Smooth muscle cell (in vitro differentiated cells): ENCODE results near the gene CTCFL. TPM values are rescaled to one million over a fixed set of nuclear protein-coding genes. Genes with fewer than 3 reads are reported as not detected.

Source experiments
- DNase-seq: peaks from one replicate; lab custom pipeline; 2025; ENCODE audit not compliant: unreplicated experiment; lab: John Stamatoyannopoulos, UW
- H2AFZ ChIP-seq: fragments of 200-600 bp; sonication (generic); 2 replicates; pipeline ENCODE4 v1.6.0; 2016; ENCODE audit warnings: antibody characterized with exemption, low read depth, mild to moderate bottlenecking
- H3F3A ChIP-seq: fragments of 200-600 bp; sonication (generic); 2 replicates; pipeline ENCODE4 v1.6.0; 2017; ENCODE audit warnings: antibody characterized with exemption, low read depth
- H3K27ac ChIP-seq: fragments of 200-600 bp; sonication (generic); 2 replicates; pipeline ENCODE4 v1.5.1; 2016; ENCODE audit warnings: low read depth, mild to moderate bottlenecking
- H3K27me3 ChIP-seq: fragments of 200-600 bp; sonication (generic); 2 replicates; pipeline ENCODE4 v1.6.1; 2016; ENCODE audit warnings: low read depth, mild to moderate bottlenecking
- H3K36me3 ChIP-seq: fragments of 200-600 bp; sonication (generic); 2 replicates; pipeline ENCODE4 v1.5.1; 2016; ENCODE audit warnings: low read depth
- H3K4me1 ChIP-seq: fragments of 200-600 bp; sonication (generic); 2 replicates; pipeline ENCODE4 v1.5.1; 2016; ENCODE audit warnings: low read depth
- H3K4me2 ChIP-seq: fragments of 200-600 bp; sonication (generic); 2 replicates; pipeline ENCODE4 v1.6.0; 2016; ENCODE audit warnings: mild to moderate bottlenecking
- H3K4me3 ChIP-seq: fragments of 200-600 bp; sonication (generic); 2 replicates; pipeline ENCODE4 v1.5.1; 2016; ENCODE audit warnings: mild to moderate bottlenecking
- H3K79me2 ChIP-seq: fragments of 200-600 bp; sonication (generic); 2 replicates; pipeline ENCODE4 v1.6.0; 2016; ENCODE audit warnings: low read depth, mild to moderate bottlenecking
- H3K9ac ChIP-seq: fragments of 200-600 bp; sonication (generic); 2 replicates; pipeline ENCODE4 v1.6.0; 2016; ENCODE audit warnings: low read depth
- H3K9me3 ChIP-seq: fragments of 200-600 bp; sonication (generic); replicated peaks from 2 replicates; pipeline ENCODE4 v1.5.1; 2016; ENCODE audit warnings: low read depth
- H4K20me1 ChIP-seq: fragments of 200-600 bp; sonication (generic); 2 replicates; pipeline ENCODE4 v1.6.0; 2016; ENCODE audit warnings: low read depth
- WGBS: methylation state at CpG from one replicate; pipeline ENCODE4 v1.1.7; 2016; ENCODE audit warnings: low lambda C conversion rate; 5-methylcytosine and 5-hydroxymethylcytosine counted together
- polyA plus RNA-seq: library from polyadenylated mRNA; unstranded; fragments of >200 nt; fragmentation: Nextera tagmentation; extraction: Ambion mirVana; gene quantifications from 2 replicates; pipeline ENCODE4 v1.2.1, GENCODE V29; 2016
- total RNA-seq: library from RNA; depleted of rRNA; stranded (reverse); fragments of >200 nt; gene quantifications from 2 replicates; pipeline ENCODE4 v1.2.3, GENCODE V29; 2014
- TF ChIP-seq, protein P1 (sequence below): fragments of 200-600 bp; sonication (generic); IDR thresholded peaks from 2 replicates; pipeline ENCODE4 v1.5.1; 2017; ENCODE audit warnings: borderline replicate concordance, mild to moderate bottlenecking, antibody characterized with exemption; ENCODE audit not compliant: insufficient read depth, poor library complexity, severe bottlenecking

CTCFL gene
- total and polyA plus RNA-seq, 2 experiments from 2014 or later: not detected

DNA sequence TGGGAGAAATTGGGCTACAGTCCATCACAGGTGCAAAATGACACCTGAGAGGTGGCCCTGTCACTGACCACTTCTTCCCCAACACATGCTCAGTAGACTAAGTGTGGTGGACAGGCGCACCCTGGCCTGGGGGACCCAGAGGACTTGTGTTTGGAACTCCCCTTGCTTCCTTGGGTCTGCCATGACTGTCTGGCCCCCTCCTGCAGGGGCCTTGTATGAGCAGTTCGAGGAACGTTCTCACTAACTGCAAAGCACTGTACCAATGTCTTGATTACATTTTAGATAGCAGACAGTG is 32.0 kb upstream of the CTCFL start:
- Histone ChIP-seq H3K4me3 (no peak overlapping the region), H3K9ac (no peak overlapping the region), H3K4me2 (no peak overlapping the region), H3K36me3 (no peaks in the 10 kb centered on the region), H4K20me1 (no peaks in the 10 kb centered on the region), H3K9me3 (no peaks in the 10 kb centered on the region), H3K27ac (no peak overlapping the region), H2AFZ (no peak overlapping the region), H3K27me3 (peaks cover 25% of the 10 kb centered on the region), H3F3A (no peaks in the 10 kb centered on the region), H3K4me1 (no peaks in the 10 kb centered on the region), H3K79me2 (no peaks in the 10 kb centered on the region)
- TF ChIP-seq, protein P1, sequence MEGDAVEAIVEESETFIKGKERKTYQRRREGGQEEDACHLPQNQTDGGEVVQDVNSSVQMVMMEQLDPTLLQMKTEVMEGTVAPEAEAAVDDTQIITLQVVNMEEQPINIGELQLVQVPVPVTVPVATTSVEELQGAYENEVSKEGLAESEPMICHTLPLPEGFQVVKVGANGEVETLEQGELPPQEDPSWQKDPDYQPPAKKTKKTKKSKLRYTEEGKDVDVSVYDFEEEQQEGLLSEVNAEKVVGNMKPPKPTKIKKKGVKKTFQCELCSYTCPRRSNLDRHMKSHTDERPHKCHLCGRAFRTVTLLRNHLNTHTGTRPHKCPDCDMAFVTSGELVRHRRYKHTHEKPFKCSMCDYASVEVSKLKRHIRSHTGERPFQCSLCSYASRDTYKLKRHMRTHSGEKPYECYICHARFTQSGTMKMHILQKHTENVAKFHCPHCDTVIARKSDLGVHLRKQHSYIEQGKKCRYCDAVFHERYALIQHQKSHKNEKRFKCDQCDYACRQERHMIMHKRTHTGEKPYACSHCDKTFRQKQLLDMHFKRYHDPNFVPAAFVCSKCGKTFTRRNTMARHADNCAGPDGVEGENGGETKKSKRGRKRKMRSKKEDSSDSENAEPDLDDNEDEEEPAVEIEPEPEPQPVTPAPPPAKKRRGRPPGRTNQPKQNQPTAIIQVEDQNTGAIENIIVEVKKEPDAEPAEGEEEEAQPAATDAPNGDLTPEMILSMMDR: no peak
- DNase-seq: no peak
- 93% methylated on average over 3 of the region's 3 CpGs for WGBS

DNA sequence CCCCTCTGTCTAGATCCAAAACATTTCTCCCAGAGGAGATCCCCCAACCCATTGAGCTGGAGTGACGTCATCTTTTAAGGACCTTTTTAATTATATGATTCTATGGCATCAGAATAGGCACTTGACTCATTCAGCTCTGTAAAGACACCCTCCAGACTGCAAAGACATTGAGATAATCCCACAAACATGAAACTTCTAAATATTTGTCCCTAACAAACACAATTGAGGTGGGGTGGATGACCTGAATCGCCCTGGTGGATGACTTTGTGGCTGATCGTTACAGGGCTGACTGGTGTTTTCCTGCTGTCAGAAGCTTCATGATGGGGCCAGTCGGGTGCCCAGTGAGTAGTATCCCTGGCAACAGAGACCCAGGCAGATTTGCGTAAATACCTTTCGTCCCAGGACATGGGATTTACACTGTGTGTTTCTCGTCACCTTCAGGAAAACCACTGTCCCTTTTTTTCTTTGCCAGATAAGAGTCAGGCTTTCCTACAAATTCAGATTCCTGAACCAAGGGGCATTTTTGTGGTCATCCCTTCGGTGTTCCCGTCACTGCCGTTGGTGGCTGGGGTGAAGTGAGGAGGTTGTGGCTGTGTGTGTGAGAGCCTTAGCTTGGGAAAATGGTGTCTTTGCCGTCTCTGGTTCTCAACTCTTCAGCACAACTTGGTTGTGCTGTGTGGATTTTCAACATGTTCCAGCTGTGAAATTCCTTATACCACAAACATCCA is 30.7 kb upstream of the CTCFL start:
- Histone ChIP-seq H3K9ac (no peak overlapping the region), H3K27ac (no peak overlapping the region), H3K36me3 (no peaks in the 10 kb centered on the region), H3K27me3 (peaks cover 25% of the 10 kb centered on the region), H3K9me3 (no peaks in the 10 kb centered on the region), H2AFZ (no peak overlapping the region), H3K79me2 (no peaks in the 10 kb centered on the region), H3K4me2 (no peak overlapping the region), H3F3A (no peaks in the 10 kb centered on the region), H4K20me1 (no peaks in the 10 kb centered on the region), H3K4me3 (no peak overlapping the region), H3K4me1 (no peaks in the 10 kb centered on the region)
- TF ChIP-seq, protein P1: no peak
- 64% methylated on average over 11 of the region's 11 CpGs for WGBS
- DNase-seq: no peak

DNA sequence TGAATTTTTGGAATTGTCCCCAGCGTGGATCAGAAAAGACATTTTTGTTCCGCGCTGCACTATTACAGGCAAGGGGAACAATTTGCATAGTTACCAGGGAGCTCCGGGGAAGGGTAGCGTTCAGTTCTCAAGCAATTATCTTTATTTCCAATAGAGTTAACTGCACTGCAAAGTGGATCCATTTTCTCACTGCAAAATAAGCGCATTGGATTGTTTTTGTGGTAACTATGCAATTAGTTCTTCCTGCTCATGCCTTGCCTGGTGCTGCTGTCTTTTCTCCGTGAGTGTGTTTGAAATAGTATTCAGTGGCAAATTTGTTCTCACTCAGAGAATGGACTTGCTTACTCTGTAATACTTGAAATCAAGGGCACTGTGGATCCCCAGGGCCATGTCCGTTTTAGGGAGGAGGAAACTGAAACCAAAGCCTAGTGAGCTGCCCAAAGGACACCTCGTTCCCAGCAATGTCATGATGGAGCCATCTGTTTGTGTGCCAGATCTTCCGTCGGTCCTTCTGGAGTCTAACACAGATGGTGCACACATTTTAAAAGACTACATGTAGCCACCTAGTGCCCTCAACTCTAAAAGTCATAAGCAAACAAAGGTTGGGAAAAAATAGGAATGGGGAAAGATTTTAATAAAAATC is 28.6 kb upstream of the CTCFL start:
- H3K4me2 ChIP-seq: no peak overlapping the region
- no peaks in the 10 kb centered on the region for H3K79me2 ChIP-seq
- DNase-seq: no peak
- no peak overlapping the region for H3K4me3 ChIP-seq
- TF ChIP-seq, protein P1: no peak
- no peaks in the 10 kb centered on the region for H4K20me1 ChIP-seq
- WGBS: 90% methylated on average over 11 of the region's 11 CpGs
- H3K27ac ChIP-seq: no peak overlapping the region
- H3K9me3 ChIP-seq: no peaks in the 10 kb centered on the region
- H3K4me1 ChIP-seq: no peaks in the 10 kb centered on the region
- peaks cover 11% of the 10 kb centered on the region for H3K27me3 ChIP-seq
- no peak overlapping the region for H3K9ac ChIP-seq
- no peaks in the 10 kb centered on the region for H3K36me3 ChIP-seq
- H2AFZ ChIP-seq: no peak overlapping the region
- H3F3A ChIP-seq: no peaks in the 10 kb centered on the region

DNA sequence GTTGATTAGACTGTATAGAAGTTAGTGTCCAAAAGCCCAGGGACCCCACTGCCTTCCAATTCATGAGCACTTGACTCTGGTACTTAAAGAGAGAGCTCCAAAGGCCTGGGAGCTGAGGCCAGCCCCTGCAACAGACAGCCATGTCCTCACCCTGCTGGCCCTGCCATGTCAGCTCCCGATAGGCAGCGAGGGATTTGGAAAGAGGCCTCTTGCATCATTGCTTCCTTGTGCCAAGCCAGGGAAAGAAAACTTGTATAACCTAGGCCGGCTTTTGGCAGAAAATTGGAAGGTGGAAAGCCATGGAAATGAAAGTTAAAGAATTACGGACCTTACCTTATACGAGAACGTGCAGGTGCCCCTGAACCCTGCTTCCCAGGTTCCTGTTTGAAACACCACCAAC is 27.5 kb upstream of the CTCFL start:
- Histone ChIP-seq H3K79me2 (no peaks in the 10 kb centered on the region), H2AFZ (no peak overlapping the region), H3K4me3 (no peak overlapping the region), H3K27ac (no peak overlapping the region), H3K9me3 (no peaks in the 10 kb centered on the region), H3K9ac (no peak overlapping the region), H4K20me1 (no peaks in the 10 kb centered on the region), H3F3A (no peaks in the 10 kb centered on the region), H3K27me3 (peaks cover 4% of the 10 kb centered on the region), H3K4me2 (no peak overlapping the region), H3K4me1 (no peaks in the 10 kb centered on the region), H3K36me3 (no peaks in the 10 kb centered on the region)
- TF ChIP-seq, protein P1: no peak
- no peak for DNase-seq
- 92% methylated on average over 6 of the region's 6 CpGs for WGBS
